B cell (primary cell): ENCODE results near the gene GLRX. TPM values are rescaled to one million over a fixed set of nuclear protein-coding genes. Genes with fewer than 3 reads are reported as not detected.

Source experiments
- ATAC-seq: fragments of 200-7000 bp; cut with Tn5 transposase; one replicate; pipeline ENCODE4 v1.10.0; 2021; ENCODE audit warnings: low read depth, mild to moderate bottlenecking, moderate number of reproducible peaks, moderate library complexity
- CTCF ChIA-PET: fragments of 350-600 bp; sonication (Branson Sonifier 250); formaldehyde crosslinking; loops from one replicate; lab custom pipeline; 2021; ENCODE audit warnings: antibody characterized with exemption, inconsistent platforms; lab: Charles Lee
- POLR2A ChIA-PET: fragments of 350-600 bp; sonication (Branson Sonifier 250); formaldehyde crosslinking; loops from one replicate; lab custom pipeline; 2021; ENCODE audit warnings: antibody characterized with exemption; lab: Charles Lee
- DNase-seq: peaks from one replicate; pipeline ENCODE4 v3.0.0; 2013
- H2AFZ ChIP-seq: 2 replicates; pipeline ENCODE4 v1.6.1; 2012; ENCODE audit warnings: mild to moderate bottlenecking, low read depth, low read length; ENCODE audit not compliant: insufficient read depth, poor library complexity, severe bottlenecking
- H3K27ac ChIP-seq, 2 donors: 1 replicate in 1 of 2; 2 replicates in 1 of 2; pipeline ENCODE4 v1.5.1; 2012 to 2013; ENCODE audit warnings: low read length in 2 of 2, mild to moderate bottlenecking in 2 of 2, moderate library complexity in 1 of 2
- H3K27me3 ChIP-seq, 4 experiments: fragments of 200-600 bp in 1 of 4; sonication (generic) in 1 of 4; replicated peaks in 1 of 4; 1 replicate in 2 of 4; 2 replicates in 2 of 4; pipeline versions ENCODE4 v1.6.1 to v1.7.0; 2013 to 2016; ENCODE audit warnings: low read length in 3 of 4, mild to moderate bottlenecking in 2 of 4, mixed read lengths in 1 of 4, moderate library complexity in 1 of 4; ENCODE audit not compliant: insufficient read depth in 4 of 4, control insufficient read depth in 3 of 4; ENCODE audit errors: control extremely low read depth in 1 of 4
- H3K36me3 ChIP-seq, 2 experiments: replicated peaks in 1 of 2; 1 replicate in 1 of 2; 2 replicates in 1 of 2; pipeline versions ENCODE4 v1.6.1 to v1.7.1; 2013; ENCODE audit warnings: low read length in 1 of 2; ENCODE audit not compliant: insufficient read depth in 2 of 2, control insufficient read depth in 1 of 2; ENCODE audit errors: control extremely low read depth in 1 of 2, extremely low read depth in 1 of 2
- H3K4me1 ChIP-seq, 2 donors: fragments of 200-600 bp in 1 of 2; sonication (generic) in 1 of 2; 1 replicate in 1 of 2; 2 replicates in 1 of 2; pipeline versions ENCODE4 v1.5.1 to v1.6.1; 2013 to 2017; ENCODE audit warnings: low read length in 2 of 2; ENCODE audit not compliant: control insufficient read depth in 2 of 2, insufficient read depth in 2 of 2
- H3K4me2 ChIP-seq: replicated peaks from 2 replicates; pipeline ENCODE3; 2012; ENCODE audit warnings: mild to moderate bottlenecking, low read depth, low read length; ENCODE audit not compliant: poor library complexity, severe bottlenecking
- H3K4me3 ChIP-seq, 5 experiments: fragments of 200-600 bp in 1 of 5; sonication (generic) in 1 of 5; 1 replicate in 3 of 5; 2 replicates in 2 of 5; pipeline versions ENCODE4 v1.5.1 to v1.7.0; 2011 to 2016; ENCODE audit warnings: low read length in 4 of 5, mild to moderate bottlenecking in 4 of 5, low read depth in 2 of 5, control low read depth in 1 of 5, moderate library complexity in 1 of 5; ENCODE audit not compliant: insufficient read depth in 1 of 5; ENCODE audit errors: control extremely low read depth in 1 of 5, extremely low read depth in 1 of 5
- H3K79me2 ChIP-seq: fragments of 200-600 bp; sonication (generic); one replicate; pipeline ENCODE4 v1.6.0; 2016; ENCODE audit warnings: low read length; ENCODE audit not compliant: control insufficient read depth, insufficient read depth
- H3K9ac ChIP-seq: fragments of 200-600 bp; sonication (generic); 2 replicates; pipeline ENCODE4 v1.6.1; 2017; ENCODE audit warnings: mild to moderate bottlenecking, low read length, moderate library complexity
- H3K9me3 ChIP-seq, 3 donors: one replicate each; pipeline versions ENCODE4 v1.6.1 to v1.7.1; 2013; ENCODE audit warnings: low read length in 2 of 3; ENCODE audit not compliant: control insufficient read depth in 2 of 3, insufficient read depth in 1 of 3; ENCODE audit errors: control extremely low read depth in 1 of 3
- H4K20me1 ChIP-seq: 2 replicates; pipeline ENCODE4 v1.6.0; 2012; ENCODE audit warnings: mild to moderate bottlenecking, low read length; ENCODE audit not compliant: insufficient read depth, control insufficient read depth, poor library complexity, severe bottlenecking
- H3K27ac Mint-ChIP-seq: one replicate; pipeline ENCODE4 v1.8.0; 2021; ENCODE audit warnings: mixed read lengths
- H3K27me3 Mint-ChIP-seq: one replicate; pipeline ENCODE4 v1.8.0; 2021; ENCODE audit warnings: mixed read lengths
- H3K4me1 Mint-ChIP-seq: one replicate; pipeline ENCODE4 v1.8.0; 2021; ENCODE audit warnings: mixed read lengths
- H3K4me3 Mint-ChIP-seq: one replicate; pipeline ENCODE4 v1.8.0; 2021; ENCODE audit warnings: mixed read lengths
- H3K9me3 Mint-ChIP-seq: one replicate; pipeline ENCODE4 v1.8.0; 2022; ENCODE audit warnings: mixed read lengths; ENCODE audit not compliant: insufficient read depth
- EZH2 ChIP-seq: IDR thresholded peaks from 2 replicates; pipeline ENCODE4 v1.6.1; 2012; ENCODE audit warnings: borderline replicate concordance, low read depth, mild to moderate bottlenecking, moderate library complexity, low read length; ENCODE audit not compliant: insufficient read depth, poor library complexity, severe bottlenecking
- WGBS: methylation state at CpG from one replicate; pipeline ENCODE4 v1.1.5; 2013; ENCODE audit warnings: missing lambda C conversion rate; ENCODE audit not compliant: insufficient coverage; 5-methylcytosine and 5-hydroxymethylcytosine counted together
- intact Hi-C: fragments of 100-400 bp; cut with micrococcal nuclease; formaldehyde crosslinking; loops from one replicate; pipeline ENCODE4 v1.10.0; 2022
- polyA plus RNA-seq: library from polyadenylated mRNA; depleted of rRNA; stranded (reverse); fragments of >200 nt; gene quantifications from 2 replicates; pipeline ENCODE4 v1.2.3, GENCODE V29; 2012
- total RNA-seq, 2 donors: library from RNA; stranded (reverse); fragments of 120-200 nt in 1 of 2; gene quantifications; 1 replicate in 1 of 2; 2 replicates in 1 of 2; pipeline versions ENCODE4 v1.2.3 to v1.2.4, GENCODE V29; 2013 to 2022
- TF ChIP-seq, protein P1 (sequence below): fragments of 200-600 bp; IDR thresholded peaks from one replicate; pipeline ENCODE4 v1.8.0; 2022; ENCODE audit warnings: antibody characterized with exemption, mild to moderate bottlenecking

GLRX gene
- total and polyA plus RNA-seq, 2 donors (not counting 1 experiment from before 2014, with no cell fraction given), result 44.6 to 54.8 TPM

DNA sequence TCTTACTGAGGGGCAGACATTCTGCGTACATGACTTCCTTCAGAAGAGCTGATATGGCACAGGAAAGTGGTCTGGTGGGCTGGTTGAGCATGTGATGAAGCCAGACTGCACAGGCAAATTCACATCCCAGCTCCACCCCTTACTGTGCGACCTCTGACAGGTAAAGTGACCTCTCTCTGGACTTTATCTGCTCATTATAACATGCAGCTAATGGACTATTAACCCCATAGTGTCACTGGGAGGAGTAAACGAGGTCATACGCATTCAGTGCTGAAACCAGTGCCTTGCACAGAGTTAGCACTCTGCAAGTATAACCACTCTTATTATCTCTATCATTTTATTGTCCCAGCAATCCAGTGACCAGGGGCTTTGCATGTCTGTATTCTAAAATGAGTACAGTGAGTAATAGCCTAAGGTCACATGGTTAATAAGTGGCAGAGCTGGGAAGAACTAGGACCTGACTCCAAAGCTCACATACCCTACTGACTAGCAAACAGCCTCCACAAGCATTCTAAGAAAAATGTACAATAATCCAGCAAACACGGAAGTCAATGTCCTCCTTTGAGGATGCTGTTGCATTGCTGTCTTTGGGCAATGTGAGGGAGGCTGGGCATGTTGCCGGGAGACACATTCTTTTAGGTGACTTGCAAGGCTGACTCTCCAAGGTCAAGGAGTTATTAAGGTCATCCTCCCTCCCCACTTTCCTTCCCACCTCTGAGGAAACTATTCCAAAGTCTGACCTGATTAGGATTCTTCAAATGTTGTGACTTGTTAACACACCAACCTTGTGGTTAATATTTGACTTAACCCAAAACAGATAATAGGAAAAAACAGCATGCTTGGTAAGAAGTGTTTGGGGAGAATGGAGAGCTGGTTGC lies 19.0 kb downstream of the GLRX start:
- H3K27ac Mint-ChIP-seq, result no peak overlapping the region

DNA sequence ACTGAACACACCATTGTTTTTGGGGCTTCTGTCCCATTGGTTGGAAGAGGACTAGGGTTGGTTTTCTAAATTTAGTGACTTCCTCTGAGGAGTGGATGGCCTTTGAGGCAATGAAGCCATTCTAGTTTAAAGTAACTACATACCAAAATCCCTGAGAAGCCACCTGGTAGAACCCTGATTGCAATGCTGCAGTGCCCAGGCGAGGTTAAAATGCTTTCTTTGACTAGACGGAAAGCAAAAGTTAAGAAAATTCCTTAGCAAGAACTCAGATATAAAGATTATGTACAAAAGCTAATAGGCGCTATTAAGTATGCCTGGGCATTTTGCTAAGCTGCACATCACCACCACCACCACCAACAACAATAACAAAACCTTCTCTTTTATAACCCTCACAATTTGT lies 20.6 kb downstream of the GLRX start:
- Histone ChIP-seq H3K4me1 (no peaks in the 10 kb centered on the region), H3K27ac (no peak overlapping the region), H4K20me1 (no peaks in the 10 kb centered on the region), H2AFZ (no peak overlapping the region), H3K4me2 (no peak overlapping the region), H3K36me3 (no peaks in the 10 kb centered on the region), H3K27me3 (no peaks in the 10 kb centered on the region), H3K4me3 (no peak overlapping the region), H3K9me3 (no peaks in the 10 kb centered on the region), H3K79me2 (peaks cover 10% of the 10 kb centered on the region), H3K9ac (no peak overlapping the region)
- H3K9me3 Mint-ChIP-seq, result peaks cover 3% of the 10 kb centered on the region
- DNase-seq (no peak), ATAC-seq (no peak)
- H3K4me1 Mint-ChIP-seq, result peaks cover under 1% of the 10 kb centered on the region
- TF ChIP-seq EZH2, result no peak
- TF ChIP-seq, protein P1, sequence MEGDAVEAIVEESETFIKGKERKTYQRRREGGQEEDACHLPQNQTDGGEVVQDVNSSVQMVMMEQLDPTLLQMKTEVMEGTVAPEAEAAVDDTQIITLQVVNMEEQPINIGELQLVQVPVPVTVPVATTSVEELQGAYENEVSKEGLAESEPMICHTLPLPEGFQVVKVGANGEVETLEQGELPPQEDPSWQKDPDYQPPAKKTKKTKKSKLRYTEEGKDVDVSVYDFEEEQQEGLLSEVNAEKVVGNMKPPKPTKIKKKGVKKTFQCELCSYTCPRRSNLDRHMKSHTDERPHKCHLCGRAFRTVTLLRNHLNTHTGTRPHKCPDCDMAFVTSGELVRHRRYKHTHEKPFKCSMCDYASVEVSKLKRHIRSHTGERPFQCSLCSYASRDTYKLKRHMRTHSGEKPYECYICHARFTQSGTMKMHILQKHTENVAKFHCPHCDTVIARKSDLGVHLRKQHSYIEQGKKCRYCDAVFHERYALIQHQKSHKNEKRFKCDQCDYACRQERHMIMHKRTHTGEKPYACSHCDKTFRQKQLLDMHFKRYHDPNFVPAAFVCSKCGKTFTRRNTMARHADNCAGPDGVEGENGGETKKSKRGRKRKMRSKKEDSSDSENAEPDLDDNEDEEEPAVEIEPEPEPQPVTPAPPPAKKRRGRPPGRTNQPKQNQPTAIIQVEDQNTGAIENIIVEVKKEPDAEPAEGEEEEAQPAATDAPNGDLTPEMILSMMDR, result no peak
- H3K27me3 Mint-ChIP-seq, result no peaks in the 10 kb centered on the region
- H3K4me3 Mint-ChIP-seq, result no peak overlapping the region
- POLR2A ChIA-PET, result no interaction called here
- CTCF ChIA-PET, result interaction anchor here (1.0 to 4.9 kb wide), 2 partner anchors 16 to 20 kb away, joined by 3 to 27 read pairs; no protein-coding TSS in a partner anchor
- intact Hi-C loops, result no loop called here
- H3K27ac Mint-ChIP-seq, result no peak overlapping the region
- no CpG with 5 or more reads among the region's 3 CpGs for WGBS

More for the DNA sequence above, 19.0 kb downstream of the GLRX start:
- peaks cover 12% of the 10 kb centered on the region in 2 donors for H3K4me1 ChIP-seq
- peaks cover 3% of the 10 kb centered on the region for H3K9me3 Mint-ChIP-seq
- POLR2A ChIA-PET, result no interaction called here
- intact Hi-C loops, result no loop called here
- no peak overlapping the region for H3K9ac ChIP-seq
- H3K79me2 ChIP-seq, result peaks cover 10% of the 10 kb centered on the region
- ATAC-seq (no peak), DNase-seq (no peak)
- H4K20me1 ChIP-seq, result no peaks in the 10 kb centered on the region
- H3K4me3 Mint-ChIP-seq, result no peak overlapping the region
- CTCF ChIA-PET, result interaction anchor here (0.5 to 4.9 kb wide), 3 partner anchors 22 to 1004 kb away, joined by 3 to 27 read pairs (median 6); partner anchors contain the start of gene ERAP1
- no peaks in the 10 kb centered on the region for H3K27me3 ChIP-seq
- H3K4me2 ChIP-seq, result no peak overlapping the region
- H2AFZ ChIP-seq, result no peak overlapping the region
- peaks cover 13% of the 10 kb centered on the region for H3K4me1 Mint-ChIP-seq
- no CpG with 5 or more reads among the region's 6 CpGs for WGBS
- H3K9me3 ChIP-seq, result no peaks in the 10 kb centered on the region
- H3K27me3 Mint-ChIP-seq, result no peaks in the 10 kb centered on the region
- no peak for TF ChIP-seq EZH2
- TF ChIP-seq, protein P1, result no peak
- no peak overlapping the region for H3K27ac ChIP-seq
- no peak overlapping the region for H3K4me3 ChIP-seq
- H3K36me3 ChIP-seq, result no peaks in the 10 kb centered on the region
